ENCODE measurements around the gene FEM1A.
A peak's percentile ranks its signal among the peaks of the same experiment; 100 is the strongest.
"Not testable (repeated sequence)": the region's sequence is repeated elsewhere in the genome, so short reads cannot be mapped to it uniquely, and the experiment has no call there.

Gene FEM1A, protein sequence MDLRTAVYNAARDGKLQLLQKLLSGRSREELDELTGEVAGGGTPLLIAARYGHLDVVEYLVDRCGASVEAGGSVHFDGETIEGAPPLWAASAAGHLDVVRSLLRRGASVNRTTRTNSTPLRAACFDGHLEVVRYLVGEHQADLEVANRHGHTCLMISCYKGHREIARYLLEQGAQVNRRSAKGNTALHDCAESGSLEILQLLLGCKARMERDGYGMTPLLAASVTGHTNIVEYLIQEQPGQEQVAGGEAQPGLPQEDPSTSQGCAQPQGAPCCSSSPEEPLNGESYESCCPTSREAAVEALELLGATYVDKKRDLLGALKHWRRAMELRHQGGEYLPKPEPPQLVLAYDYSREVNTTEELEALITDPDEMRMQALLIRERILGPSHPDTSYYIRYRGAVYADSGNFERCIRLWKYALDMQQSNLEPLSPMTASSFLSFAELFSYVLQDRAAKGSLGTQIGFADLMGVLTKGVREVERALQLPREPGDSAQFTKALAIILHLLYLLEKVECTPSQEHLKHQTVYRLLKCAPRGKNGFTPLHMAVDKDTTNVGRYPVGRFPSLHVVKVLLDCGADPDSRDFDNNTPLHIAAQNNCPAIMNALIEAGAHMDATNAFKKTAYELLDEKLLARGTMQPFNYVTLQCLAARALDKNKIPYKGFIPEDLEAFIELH

GRCh38 chr19:4791183-4792018 lies at the start of gene FEM1A:
Gene FEM1A, plus strand, starts transcription at chr19:4791734. Its CDS starts 121 bp downstream, at chr19:4791855.
- DNase-seq: peak; percentile 99

GRCh38 chr19:4742723-4743646 lies 48.5 kb upstream of the FEM1A start:
- peak; percentile 92 for DNase-seq

DNA sequence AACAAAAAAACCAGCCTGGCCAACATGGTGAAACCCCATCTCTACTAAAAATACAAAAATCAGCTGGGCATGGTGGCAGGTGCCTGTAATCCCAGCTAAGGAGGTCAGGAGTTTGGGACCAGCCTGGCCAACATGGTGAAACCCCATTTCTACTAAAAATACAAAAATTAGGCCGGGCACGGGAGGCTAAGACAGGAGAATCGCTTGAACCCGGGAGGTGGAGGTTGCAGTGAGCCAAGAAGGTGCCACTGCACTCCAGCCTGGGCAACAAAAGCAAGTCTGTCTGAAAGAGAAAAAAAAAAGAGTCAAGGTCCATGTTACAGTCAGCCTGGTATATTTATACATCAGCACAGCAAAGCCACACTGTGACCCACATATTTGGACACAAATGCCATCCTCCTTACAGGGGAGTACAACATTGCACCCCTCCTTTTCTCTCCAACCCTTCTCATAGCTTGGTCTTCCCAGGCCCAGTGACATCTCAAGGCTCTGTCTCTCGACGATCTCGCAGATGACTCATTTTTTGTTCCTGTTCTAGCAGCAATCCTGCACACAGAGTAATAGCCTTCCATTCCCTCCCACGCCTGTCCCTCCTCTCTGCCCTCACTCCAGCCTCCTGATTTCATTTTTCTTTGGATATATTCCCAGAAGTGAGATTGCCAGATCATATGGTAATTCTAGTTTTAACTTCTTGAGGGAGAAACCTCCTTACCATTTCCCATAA lies 46.9 kb upstream of the FEM1A start:
- DNase-seq: no peak

- not testable (repeated sequence) for DNase-seq
Observed at GRCh38 chr19:4745175-4745574, 46.4 kb upstream of the FEM1A start.

DNA sequence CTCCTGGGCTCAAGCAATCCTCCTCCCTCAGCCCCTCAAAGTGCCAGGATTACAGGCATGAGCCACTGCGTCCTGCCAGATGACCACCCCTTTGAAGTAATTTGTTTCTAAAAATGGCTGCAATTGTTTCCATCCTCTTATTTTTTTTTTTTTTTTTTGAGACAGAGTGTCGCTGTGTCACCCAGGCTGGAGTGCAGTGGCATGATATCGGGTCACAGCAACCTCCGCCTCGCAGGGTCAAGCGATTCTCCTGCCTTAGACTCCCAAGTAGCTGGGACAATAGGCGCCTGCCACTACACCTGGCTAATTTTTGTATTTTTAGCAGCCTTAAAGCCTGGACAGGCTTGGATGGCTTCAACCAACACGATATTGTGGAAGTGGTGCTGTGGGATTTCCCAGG lies 45.5 kb upstream of the FEM1A start:
- no peak for DNase-seq

DNA sequence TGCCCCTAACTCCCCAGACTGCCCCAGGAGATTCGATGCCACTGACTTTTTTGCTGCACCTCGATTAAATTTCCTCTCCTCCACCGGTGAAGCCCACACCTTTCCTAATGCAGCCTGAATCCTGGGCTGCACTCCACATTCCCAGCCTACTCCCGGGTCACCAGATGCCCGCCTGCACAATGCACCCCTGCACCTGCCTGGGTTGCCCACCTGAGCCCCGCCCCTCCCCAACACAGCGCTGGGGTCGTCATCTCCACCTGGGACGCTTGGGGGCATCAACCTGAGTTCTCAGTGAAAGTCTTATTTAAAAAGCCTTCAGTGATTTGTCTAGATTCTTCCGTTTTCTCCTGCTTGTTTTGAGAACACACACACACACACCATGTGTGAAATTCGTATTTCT lies 43.3 kb upstream of the FEM1A start:
- DNase-seq: no peak

DNA sequence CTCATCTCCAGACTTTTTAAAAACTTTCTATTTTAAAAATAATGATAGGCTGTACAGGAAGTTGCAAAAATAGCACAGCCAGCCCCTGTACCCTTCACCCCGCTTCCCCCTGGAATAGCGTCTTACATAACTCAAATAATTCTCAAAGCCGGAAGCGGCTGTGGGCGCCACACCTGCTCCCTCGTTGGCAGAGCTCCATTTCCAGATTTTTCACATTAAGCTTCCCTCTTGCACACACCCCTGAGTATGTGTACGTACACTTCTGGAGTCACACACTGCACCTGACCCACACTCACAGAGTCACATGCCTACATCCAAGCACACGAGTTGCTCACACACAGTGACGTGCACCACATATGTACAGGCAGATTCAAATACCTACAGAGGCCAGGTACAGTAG lies 42.9 kb upstream of the FEM1A start:
- DNase-seq: no peak

DNA sequence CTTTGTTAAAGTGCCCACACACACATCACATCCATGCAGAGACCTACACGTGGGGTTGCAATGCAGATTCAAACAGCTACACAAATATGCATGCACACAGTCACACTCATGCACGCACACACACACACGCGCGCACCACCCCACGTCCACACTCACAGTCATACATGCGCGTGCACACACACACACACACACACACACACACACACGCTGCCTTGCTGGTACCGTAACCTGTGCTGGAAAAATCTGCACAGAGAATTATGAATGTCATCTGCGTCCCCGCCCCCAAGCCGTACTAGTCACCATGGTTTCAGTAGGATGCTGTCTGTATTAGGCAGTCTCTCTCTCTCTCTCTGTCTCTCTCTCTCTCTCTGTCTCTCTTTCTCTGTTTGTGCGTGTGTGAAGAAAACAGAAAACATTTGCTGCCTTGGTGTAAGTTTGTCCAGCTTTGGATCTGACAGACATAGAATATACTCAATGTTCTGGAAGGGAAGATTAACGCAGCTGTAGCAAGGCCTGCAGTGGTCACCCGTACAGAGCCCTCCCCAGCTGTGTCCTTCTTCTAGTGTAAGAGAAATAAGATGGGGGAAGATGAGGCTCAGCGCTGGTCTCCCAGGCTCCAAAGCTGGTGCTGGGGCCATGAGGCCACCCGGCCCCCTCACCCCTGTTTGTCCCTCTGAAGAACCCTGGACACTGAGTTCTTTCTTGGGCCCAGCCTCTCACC lies 41.5 kb upstream of the FEM1A start:
- no peak for DNase-seq

GRCh38 chr19:4754248-4754647 lies 37.3 kb upstream of the FEM1A start:
- DNase-seq: no peak

DNA sequence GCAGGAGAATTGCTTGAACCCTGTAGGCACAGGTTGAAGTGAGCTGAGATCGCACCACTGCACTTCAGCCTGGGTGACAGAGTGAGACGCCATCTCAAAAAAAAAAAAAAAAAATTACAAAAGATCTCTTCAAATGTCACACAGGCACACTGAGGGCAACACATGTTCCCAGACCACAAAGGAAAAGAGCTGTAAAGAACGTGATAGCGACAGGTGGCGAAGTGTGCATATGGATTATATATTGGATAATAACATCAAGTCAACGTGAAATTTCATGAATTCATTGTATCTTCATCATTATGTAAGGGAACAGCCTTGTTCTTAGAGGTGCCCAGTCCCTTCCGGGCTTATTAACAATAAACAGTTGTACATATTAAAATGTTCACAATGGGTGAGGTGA lies 36.1 kb upstream of the FEM1A start:
- DNase-seq: no peak

DNA sequence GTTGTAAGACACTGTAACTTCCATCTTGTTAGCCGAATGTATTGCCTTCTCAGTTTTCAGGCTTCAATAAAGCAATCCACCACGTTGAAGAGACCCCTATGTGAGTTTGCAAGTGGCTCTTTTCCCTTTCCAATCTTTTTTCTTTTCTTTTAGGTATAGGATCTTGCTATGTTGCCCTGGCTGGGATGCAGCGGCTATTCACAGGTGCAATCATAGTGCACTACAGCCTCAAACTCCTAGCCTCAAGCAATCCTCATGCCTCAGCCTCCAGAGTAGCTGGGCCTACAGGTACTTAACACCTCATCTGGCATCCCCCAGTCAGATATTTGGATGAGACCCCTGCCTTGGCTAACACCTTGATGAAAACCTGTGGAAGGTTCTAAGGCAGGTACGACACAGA lies 33.5 kb upstream of the FEM1A start:
- no peak for DNase-seq

GRCh38 chr19:4758659-4759058 lies 32.9 kb upstream of the FEM1A start:
- DNase-seq: no peak

DNA sequence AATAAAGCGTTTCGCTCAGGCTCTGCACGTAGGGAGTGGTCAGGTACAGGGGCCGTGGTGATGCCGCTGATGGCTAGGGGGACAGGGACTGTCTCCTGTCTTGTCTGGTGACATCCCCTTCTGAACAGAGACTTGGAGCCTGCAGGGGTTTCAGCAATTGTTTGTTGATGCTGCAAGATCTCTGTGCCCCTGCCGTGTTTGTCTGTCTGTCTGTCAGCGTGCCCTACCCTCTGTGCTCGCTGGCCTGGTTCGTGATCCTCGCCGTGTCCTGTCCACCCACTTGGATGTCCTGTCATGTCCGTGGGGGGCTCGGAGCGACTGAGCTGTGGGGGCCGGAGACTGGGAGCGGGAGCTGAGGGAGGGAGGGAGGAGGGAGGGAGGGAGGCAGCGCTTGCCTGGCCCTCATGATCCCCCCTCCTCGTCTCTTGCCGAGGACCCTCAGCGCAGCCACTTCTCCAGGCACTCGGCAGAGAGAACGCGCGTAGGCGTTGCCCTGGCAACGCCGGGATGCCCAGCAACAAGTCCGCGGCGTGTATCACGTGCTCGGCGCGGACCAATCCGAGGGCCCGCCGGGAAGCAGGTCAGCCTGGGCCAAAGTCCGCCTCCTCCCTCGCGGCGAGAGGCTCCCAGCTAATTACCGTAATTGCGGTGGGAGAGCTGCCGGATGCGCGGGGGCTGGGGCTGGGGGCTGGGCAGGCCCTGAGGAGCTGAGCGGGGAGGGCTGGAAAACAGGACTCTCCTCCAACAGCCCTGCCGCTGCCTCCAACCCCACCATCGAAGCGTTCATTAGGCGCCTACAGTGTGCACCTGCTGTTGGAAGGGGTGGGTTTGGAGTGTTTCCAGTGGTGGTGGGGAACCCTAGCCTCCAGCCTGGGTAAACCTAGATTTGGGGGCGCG lies 31.9 kb upstream of the FEM1A start:
- DNase-seq: peak; percentile 96

DNA sequence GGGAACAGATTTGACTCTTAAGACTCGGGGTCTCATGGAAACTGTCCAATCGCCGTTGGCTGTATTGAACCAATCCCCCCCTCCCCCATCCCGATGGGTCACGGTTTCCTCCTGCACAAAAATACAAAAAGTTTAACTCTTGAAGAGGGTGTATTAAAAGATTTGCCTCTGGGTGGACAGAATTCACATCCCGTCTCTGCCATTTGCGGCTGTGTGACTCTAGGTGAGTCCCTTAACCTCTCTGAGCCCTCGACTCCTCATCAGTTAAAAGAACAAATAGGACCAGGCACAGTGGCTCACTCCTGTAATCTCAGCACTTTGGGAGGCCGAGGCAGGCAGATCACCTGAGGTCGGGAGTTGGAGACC lies 31.3 kb upstream of the FEM1A start:
- DNase-seq: no peak

DNA sequence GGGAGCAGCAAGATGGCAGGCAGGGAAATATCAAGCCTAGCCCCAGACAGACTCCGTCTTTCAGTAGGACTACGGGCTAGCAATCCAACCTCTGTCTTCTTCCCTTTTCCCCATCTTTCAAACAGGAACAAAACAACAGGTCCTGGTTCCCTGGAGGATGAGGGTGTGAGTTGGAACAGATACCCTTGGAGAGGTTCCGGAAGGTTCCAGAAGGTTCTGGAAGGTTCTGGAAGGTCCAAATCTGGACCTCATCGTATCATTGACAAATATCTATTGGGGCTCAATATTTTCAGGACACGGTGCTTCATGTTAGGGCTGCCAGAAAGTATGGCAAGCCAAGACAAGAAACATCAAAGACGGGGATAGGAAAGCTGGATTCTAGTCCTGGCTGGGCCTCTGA lies 28.5 kb upstream of the FEM1A start:
- DNase-seq: no peak

DNA sequence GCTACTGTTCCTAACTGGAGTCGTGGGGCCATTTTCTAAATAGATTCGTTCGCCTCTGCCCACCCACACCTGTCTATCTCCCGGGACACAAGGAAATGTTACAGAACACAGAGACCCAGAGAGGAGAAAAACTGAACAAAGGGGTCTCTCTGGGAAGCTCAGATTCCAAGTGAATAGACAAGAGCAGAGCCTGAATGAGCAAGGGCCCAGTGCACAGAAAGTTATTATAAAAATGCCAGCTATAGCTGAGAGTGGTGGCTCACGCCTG lies 27.2 kb upstream of the FEM1A start:
- DNase-seq: no peak

GRCh38 chr19:4768934-4769777 lies 22.4 kb upstream of the FEM1A start:
- peak; percentile 82 for DNase-seq

- no peak for DNase-seq
Observed at GRCh38 chr19:4772566-4772965, 19.0 kb upstream of the FEM1A start.

GRCh38 chr19:4773047-4773640 lies 18.4 kb upstream of the FEM1A start:
- no peak for DNase-seq

All from NCI-H1436 treated with DMSO at 0.1 percent for 48 hours (cell line).